ENCODE measurements around the gene FAM83G.

Gene FAM83G

GRCh38 chr17:18949566-18949965 lies 55.0 kb downstream of the FAM83G start:
- TF ChIP-seq, protein P1, sequence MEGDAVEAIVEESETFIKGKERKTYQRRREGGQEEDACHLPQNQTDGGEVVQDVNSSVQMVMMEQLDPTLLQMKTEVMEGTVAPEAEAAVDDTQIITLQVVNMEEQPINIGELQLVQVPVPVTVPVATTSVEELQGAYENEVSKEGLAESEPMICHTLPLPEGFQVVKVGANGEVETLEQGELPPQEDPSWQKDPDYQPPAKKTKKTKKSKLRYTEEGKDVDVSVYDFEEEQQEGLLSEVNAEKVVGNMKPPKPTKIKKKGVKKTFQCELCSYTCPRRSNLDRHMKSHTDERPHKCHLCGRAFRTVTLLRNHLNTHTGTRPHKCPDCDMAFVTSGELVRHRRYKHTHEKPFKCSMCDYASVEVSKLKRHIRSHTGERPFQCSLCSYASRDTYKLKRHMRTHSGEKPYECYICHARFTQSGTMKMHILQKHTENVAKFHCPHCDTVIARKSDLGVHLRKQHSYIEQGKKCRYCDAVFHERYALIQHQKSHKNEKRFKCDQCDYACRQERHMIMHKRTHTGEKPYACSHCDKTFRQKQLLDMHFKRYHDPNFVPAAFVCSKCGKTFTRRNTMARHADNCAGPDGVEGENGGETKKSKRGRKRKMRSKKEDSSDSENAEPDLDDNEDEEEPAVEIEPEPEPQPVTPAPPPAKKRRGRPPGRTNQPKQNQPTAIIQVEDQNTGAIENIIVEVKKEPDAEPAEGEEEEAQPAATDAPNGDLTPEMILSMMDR (conservative IDR thresholded peaks at IDR 0.05; ENCODE audit: low read depth, low read length), result no peak
- H3K4me3 ChIP-seq (ENCODE audit: low read length), result no peak overlapping the region
- no peak for DNase-seq (ENCODE audit: low read depth)

GRCh38 chr17:18948476-18949006 lies 56.0 kb downstream of the FAM83G start:
- TF ChIP-seq, protein P1 (conservative IDR thresholded peaks at IDR 0.05; ENCODE audit: low read depth, low read length), result no peak
- no peak overlapping the region for H3K4me3 ChIP-seq (ENCODE audit: low read length)
- DNase-seq (ENCODE audit: low read depth), result no peak

DNA sequence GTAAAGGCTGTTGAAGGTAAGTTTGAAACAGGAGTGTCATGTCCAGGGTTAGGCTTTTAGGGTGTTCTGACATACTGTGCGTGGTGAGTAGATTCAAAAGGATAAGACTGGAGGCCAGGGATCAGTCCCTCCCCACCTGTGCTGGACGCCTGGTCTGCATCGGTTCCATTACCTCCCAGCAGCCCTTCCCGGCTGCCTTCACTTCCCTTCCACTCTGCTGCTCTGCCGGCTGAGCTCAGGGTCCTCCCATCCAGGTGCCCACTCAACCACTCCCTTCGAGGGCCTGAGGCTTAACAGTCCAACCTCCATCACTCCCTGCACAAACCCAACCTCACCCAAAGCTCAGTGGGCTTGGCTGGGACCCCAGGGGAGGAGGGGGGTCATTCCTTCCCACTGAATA lies 56.7 kb downstream of the FAM83G start:
- H3K4me3 ChIP-seq (ENCODE audit: low read length), result no peak overlapping the region
- DNase-seq (ENCODE audit: low read depth), result no peak
- TF ChIP-seq, protein P1 (conservative IDR thresholded peaks at IDR 0.05; ENCODE audit: low read depth, low read length), result no peak

DNA sequence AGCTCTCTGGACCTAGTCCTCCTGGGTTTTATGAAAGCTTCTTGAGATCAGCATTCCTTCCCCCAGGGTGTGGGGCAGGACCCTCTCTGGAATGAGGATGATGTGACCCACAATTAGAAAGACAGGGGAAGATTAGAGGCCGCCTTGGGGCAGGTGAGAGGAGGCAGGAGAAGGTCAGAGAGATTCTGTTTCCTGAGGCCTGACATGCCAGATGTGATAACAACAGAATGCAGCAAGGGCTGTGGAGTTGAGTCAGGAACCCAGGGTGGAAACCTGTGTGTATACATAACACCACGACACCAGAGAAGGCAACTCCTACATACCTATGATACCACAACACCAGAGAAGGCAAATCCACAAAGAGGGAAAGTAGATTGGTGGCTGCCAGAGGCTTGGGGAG lies 58.0 kb downstream of the FAM83G start:
- H3K4me3 ChIP-seq (ENCODE audit: low read length), result no peak overlapping the region
- TF ChIP-seq, protein P1 (conservative IDR thresholded peaks at IDR 0.05; ENCODE audit: low read depth, low read length), result no peak
- DNase-seq (ENCODE audit: low read depth), result no peak

- DNase-seq (ENCODE audit: low read depth), result no peak
- H3K4me3 ChIP-seq (ENCODE audit: low read length), result no peak overlapping the region
- TF ChIP-seq, protein P1 (conservative IDR thresholded peaks at IDR 0.05; ENCODE audit: low read depth, low read length), result no peak
These were observed 59.9 kb downstream of the FAM83G start for GRCh38 chr17:18944646-18945045.

- H3K4me3 ChIP-seq (ENCODE audit: low read length), result no peak overlapping the region
- DNase-seq (ENCODE audit: low read depth), result no peak
- TF ChIP-seq, protein P1 (conservative IDR thresholded peaks at IDR 0.05; ENCODE audit: low read depth, low read length), result no peak
These were observed 65.9 kb downstream of the FAM83G start for GRCh38 chr17:18938692-18939023.

DNA sequence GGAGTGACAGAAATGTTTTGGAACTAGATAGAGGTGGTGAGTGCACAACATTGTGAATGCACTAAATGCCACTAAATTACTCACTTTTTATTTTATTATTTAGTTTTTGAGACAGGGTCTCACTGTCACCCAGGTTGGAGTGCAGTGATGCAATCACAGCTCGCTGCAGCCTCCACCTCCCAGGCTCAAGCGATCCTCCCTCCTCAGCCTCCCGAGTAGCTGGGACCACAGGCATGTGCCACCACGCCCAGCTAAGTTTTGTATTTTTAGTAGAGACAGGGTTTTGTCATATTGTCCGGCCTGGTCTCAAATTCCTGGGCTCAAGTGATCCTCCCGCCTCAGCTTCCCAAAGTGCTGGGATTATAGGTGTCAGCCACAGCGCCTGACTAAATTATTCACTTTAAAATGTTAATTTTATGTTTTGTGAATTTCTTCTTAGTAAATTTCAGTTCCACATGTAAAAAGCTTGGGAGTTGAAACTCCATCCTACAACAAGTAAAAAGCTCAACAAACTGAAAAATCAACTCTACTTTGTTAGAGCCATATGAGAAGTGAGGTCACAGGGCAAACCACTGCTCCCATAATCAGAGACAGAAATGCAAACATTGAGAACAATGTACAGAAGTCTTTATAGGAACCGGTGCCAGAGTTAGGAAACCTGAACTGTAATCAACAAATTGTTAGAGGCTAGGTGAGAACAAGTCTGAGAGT lies 66.4 kb downstream of the FAM83G start:
- DNase-seq (ENCODE audit: low read depth), result no peak
- TF ChIP-seq, protein P1 (conservative IDR thresholded peaks at IDR 0.05; ENCODE audit: low read depth, low read length), result no peak

More for the DNA sequence above, 66.4 kb downstream of the FAM83G start:
- no peak overlapping the region for H3K4me3 ChIP-seq (ENCODE audit: low read length)
